ENCODE measurements around the gene ARHGAP44.
A peak's percentile ranks its signal among the peaks of the same experiment; 100 is the strongest.

Gene ARHGAP44

DNA sequence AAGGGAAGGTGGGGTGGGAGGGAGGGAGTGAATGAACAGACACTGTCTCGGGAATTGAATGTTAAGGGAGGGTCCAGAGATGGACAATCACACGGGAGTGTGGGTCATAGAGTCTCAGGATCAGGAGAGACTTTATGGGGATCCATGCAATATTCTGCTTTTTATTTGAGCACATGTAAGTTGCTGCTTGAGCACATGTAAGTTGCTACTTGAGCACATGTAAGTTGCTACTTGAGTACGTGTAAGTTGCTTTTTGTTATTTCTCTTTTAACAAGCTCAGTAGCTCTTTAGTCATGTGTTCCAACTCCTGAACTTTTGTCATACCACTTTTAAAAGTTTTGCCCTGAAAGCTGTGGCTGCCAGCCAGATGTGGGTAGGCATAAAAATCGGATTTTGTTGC lies 110.3 kb downstream of the ARHGAP44 start:
- no peak for DNase-seq (ENCODE audit: low read depth, low spot score)

GRCh38 chr17:12900474-12900873 lies 111.2 kb downstream of the ARHGAP44 start:
- DNase-seq (ENCODE audit: low read depth, low spot score) = no peak

DNA sequence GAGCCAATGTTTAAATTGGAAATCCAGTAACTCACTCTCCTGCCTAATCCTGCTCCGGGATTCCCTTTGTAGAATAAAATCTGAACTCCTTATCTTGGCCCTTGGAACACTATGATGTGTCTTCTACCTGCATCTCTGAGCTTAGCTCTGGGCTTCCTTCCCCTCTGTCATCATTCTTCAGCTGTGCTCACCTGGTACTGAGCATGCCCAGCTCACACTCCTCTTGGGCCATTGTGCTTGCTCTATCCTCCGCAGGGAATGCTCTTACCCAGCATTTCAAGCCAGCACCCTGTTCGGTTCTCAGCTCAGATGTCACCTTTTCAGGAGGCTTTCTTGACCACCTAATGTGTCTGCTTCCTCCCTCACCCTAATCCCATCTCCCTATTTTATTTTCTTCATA lies 112.7 kb downstream of the ARHGAP44 start:
- no peak for DNase-seq (ENCODE audit: low read depth, low spot score)

DNA sequence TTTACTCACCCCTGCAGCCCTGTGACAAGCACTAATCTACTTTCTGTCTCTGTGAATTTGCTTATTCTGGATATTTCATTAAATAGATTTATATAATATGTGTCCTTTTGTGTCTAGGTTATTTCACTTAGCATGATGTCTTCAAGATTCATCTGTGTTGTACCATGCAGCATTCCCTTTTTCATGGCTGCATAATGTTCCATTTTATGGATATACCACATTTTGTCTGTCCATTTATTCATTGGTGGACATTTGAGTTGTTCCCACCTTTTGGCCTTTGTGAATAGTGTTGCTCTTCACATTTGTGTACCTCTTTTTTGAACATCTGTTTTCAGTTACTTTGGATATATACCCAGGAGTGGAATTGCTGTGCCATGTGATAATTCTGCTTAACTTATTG lies 118.2 kb downstream of the ARHGAP44 start:
- no peak for DNase-seq (ENCODE audit: low read depth, low spot score)

DNA sequence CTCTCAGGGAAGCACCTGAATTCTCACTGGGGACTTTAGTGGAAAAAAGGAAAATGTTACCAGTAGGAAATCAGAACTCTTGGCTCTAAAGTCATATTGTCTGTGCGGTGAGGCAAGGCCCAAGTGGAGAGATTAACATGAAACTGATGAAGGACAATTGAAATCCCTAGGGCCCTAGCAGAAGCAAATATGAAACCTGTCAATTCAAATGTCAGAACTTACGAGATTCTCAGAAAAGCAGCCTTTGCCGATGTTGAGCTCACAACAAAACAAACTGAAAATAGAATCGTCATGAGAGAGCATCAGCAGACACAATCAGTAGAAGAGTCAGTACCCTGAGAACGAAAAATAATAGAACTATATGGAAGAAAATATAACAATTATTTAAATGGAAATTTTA lies 119.7 kb downstream of the ARHGAP44 start:
- no peak for DNase-seq (ENCODE audit: low read depth, low spot score)

DNA sequence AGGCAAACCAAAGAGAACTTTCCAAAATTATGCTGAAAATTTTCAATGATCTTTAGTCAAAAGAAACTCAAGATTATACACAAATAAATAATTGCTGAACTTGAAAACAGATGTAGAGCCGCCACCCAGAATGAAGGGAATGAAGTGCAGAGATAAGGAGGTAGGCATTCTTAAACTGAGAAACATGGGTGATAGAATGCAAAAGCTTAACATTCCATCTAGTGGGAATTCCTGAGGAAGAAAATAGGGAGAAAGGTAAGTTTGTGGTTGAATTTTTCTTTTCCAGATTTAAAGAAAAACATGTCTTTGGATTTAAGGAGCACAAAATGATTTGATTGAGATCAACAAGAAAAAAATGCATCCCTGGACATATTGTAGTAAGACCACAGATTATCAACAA lies 120.2 kb downstream of the ARHGAP44 start:
- no peak for DNase-seq (ENCODE audit: low read depth, low spot score)

- DNase-seq (ENCODE audit: low read depth, low spot score) = no peak
Measured at GRCh38 chr17:12911239-12911638, 121.9 kb downstream of the ARHGAP44 start.

GRCh38 chr17:12917399-12917798 lies 128.1 kb downstream of the ARHGAP44 start:
- no peak for DNase-seq (ENCODE audit: low read depth, low spot score)

- DNase-seq (ENCODE audit: low read depth, low spot score) = no peak
Measured at GRCh38 chr17:12918142-12918541, 128.8 kb downstream of the ARHGAP44 start.

- DNase-seq (ENCODE audit: low read depth, low spot score) = no peak
Measured at GRCh38 chr17:12922120-12922519, 132.8 kb downstream of the ARHGAP44 start.

DNA sequence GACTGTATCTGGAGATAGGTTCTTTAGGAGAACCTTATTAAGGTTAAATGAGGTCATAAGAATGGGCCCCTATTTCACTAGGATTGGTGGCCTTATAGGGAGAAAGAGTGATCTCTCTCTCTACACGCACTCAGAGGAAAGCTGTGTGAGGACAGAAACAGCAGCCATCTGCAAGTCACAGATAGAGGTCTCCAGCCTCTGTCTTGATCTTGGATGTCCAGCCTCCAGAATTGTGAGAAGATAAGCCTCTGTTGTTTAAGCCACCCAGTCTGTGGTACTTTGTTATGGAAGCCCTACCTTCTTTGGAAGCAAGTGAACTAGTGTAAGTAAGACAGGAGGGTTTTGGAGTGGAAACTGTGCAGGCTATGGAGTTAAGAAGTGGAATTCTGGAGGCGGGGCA lies 135.3 kb downstream of the ARHGAP44 start:
- no peak for DNase-seq (ENCODE audit: low read depth, low spot score)

GRCh38 chr17:12927001-12927400 lies 137.7 kb downstream of the ARHGAP44 start:
- DNase-seq (ENCODE audit: low read depth, low spot score) = no peak

- peak; percentile 28 for DNase-seq (ENCODE audit: low read depth, low spot score)
Measured at GRCh38 chr17:12927541-12928425, 138.5 kb downstream of the ARHGAP44 start.

DNA sequence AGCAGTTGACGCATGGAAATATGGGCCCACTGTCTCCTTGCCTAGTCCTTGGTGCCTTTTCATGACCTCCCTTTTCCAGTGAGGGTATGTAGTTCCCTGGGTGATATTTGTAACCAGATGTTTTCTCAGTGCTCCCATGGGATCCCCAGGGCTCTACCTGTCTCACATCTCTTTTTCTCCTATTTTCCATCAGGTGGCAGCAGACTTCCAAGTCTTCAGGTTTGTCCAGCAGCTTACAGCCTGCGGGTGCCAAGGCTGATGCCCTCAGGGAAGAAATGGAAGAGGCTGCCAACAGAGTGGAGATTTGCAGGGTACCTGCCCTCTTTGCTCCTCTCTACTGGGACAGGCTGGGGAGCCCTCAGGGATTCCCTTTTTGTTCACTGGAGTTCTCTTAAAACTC lies 139.4 kb downstream of the ARHGAP44 start:
- DNase-seq (ENCODE audit: low read depth, low spot score) = no peak

GRCh38 chr17:12936501-12936900 lies 147.2 kb downstream of the ARHGAP44 start:
- no peak for DNase-seq (ENCODE audit: low read depth, low spot score)

- no peak for DNase-seq (ENCODE audit: low read depth, low spot score)
Measured at GRCh38 chr17:12940699-12941098, 151.4 kb downstream of the ARHGAP44 start.

DNA sequence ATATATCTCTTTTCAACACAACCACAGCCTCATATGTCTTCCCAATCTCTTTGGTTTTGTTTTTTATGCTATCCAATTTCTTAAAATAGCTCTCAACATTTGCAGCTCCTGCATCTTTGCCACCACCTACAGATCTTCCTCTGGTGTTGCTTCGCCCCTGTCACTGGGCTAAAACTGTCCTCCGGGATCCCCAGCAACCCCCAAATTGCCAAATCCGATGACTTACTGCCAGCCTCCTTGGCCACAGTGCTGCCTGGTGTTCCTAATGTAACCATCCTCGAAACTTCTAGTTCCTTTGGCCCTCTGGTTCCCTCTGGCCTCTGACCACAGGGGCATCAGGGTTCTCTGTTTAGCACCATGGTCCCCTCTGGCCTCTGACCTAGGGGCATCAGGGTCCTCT lies 157.7 kb downstream of the ARHGAP44 start:
- DNase-seq (ENCODE audit: low read depth, low spot score) = no peak

DNA sequence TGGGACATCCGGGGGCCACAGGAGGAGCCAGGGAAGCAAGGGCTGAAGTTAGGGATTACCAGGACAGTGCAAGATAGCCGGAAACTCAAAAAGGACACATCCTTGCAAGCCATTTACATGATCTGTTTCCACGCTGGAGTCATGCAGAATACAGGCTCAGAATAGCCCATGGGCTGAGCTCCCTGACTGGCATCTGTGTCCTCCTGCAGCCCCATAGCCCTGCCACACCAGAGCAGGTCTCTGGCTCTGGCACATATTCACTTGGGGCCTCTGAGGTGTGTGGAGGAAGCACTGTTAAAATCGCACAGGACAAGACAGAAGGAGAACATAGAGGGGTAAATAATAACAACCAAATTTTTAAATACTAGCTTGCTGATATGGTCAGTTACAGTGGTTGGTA lies 162.7 kb downstream of the ARHGAP44 start:
- no peak for DNase-seq (ENCODE audit: low read depth, low spot score)

DNA sequence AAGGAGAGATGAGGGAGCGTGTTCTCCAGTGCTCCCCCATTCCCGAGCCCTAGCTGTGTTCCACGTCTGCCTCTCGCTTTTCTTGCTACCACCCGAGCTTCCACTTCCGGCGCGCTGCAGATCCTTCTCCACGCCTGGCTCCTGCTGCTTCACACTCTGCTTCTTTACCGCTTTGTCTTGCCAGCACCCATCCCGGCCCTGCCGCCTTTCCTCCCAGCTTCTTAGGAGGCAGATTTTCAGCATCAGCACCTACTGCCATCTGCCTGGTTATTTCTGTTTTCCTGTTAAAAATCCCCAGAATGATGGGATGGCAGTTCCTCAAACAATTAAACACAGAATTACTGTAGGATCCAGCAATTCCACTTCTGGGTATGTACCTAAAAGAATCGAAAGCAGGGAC lies 163.9 kb downstream of the ARHGAP44 start:
- no peak for DNase-seq (ENCODE audit: low read depth, low spot score)

- no peak for DNase-seq (ENCODE audit: low read depth, low spot score)
Measured at GRCh38 chr17:12955521-12955920, 166.2 kb downstream of the ARHGAP44 start.

DNA sequence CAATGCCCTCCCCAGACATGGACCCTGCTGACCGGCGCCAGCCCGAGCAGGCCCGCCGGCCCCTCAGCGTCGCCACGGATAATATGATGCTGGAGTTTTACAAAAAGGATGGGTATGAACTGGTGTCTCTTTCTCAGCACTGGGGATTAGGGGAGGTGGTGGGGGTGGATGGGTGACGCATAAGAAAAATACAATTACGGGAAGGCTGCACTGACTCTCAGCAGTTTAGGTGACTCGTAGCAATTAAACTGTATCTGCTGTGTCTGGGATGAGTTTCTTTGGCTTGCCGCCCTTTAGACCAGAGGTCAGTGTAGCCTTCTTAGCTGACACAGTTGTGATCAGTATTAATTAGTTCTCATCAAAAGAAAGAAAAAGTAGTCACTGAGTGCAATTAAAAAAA lies 169.5 kb downstream of the ARHGAP44 start:
- no peak for DNase-seq (ENCODE audit: low read depth, low spot score)

DNA sequence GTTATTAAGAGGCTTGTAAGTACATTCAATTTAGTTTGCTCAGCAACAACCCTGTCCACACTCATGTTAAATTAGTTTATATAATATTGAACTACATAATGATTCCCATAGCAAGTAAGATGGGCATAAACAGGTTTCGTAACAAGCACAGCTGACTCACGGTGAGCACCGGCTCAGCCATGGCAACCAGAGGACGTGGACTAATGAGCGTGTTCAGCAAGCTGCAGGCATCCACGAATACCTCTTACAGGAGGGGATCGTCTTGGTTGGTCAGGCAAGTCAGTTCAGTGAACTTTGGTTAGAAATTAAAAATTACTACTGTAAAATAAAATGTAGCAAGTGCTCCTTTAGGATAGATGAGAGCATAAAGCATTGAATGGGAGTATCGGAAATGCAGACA lies 170.1 kb downstream of the ARHGAP44 start:
- DNase-seq (ENCODE audit: low read depth, low spot score) = no peak

GRCh38 chr17:12961655-12962054 lies 172.4 kb downstream of the ARHGAP44 start:
- DNase-seq (ENCODE audit: low read depth, low spot score) = no peak

GRCh38 chr17:12963505-12963904 lies 174.2 kb downstream of the ARHGAP44 start:
- DNase-seq (ENCODE audit: low read depth, low spot score) = no peak
